ENCODE measurements around the gene CCDC80. TPM values are rescaled to one million over a fixed set of nuclear protein-coding genes. Genes with fewer than 3 reads are reported as not detected.

The CCDC80 gene
- total RNA-seq, 2 experiments from 2014 or later: 0.59 to 0.63 TPM

GRCh38 chr3:112689385-112689784, 48.4 kb upstream of the CCDC80 start:
- Histone ChIP-seq H4K20me1 (ENCODE audit: insufficient read depth, low read length) (no peaks in the 10 kb centered on the region), H3K4me1 (ENCODE audit: insufficient read depth, low read length, poor library complexity, severe bottlenecking) (no peaks in the 10 kb centered on the region), H3K4me3 (ENCODE audit: low read depth, low read length, poor library complexity, severe bottlenecking) (no peak overlapping the region), H3K36me3 (ENCODE audit: insufficient read depth, low read length) (no peaks in the 10 kb centered on the region), H3K4me2 (ENCODE audit: low read length) (no peak overlapping the region), H3K79me2 (ENCODE audit: insufficient read depth, low read depth, low read length) (no peaks in the 10 kb centered on the region), H2AFZ (ENCODE audit: low read length) (no peak overlapping the region), H3K9me2 (ENCODE audit: insufficient read depth, low read length) (no peaks in the 10 kb centered on the region), H3K9me3 (ENCODE audit: low read length) (no peaks in the 10 kb centered on the region), H3K27ac (ENCODE audit: low read depth, low read length, poor library complexity, severe bottlenecking) (no peak overlapping the region)
- ChIA-PET CTCF (ENCODE audit: unreplicated experiment) (no interaction called here), POLR2A (interaction anchor here (0.6 to 0.7 kb wide), 2 partner anchors 158 to 172 kb away, joined by 3 to 4 read pairs; no protein-coding TSS in a partner anchor)
- TF ChIP-seq CTCF (conservative IDR thresholded peaks at IDR 0.05; ENCODE audit: low read length): no peak
- TF ChIP-seq EZH2phosphoT487 (IDR thresholded peaks at IDR 0.05; ENCODE audit: borderline replicate concordance, low read depth, low read length): no peak
- no TSS peak for BruUV-seq (replicated peaks)
- intact Hi-C loops (cut with micrococcal nuclease; ENCODE audit: unreplicated experiment): no loop called here
- DNase-seq (ENCODE audit: low spot score): no peak

- intact Hi-C loops (cut with micrococcal nuclease; ENCODE audit: unreplicated experiment): no loop called here
- POLR2A ChIA-PET: interaction anchor here (0.7 kb wide), 1 partner anchor 171 kb away, joined by 3 read pairs; no protein-coding TSS in a partner anchor
- Histone ChIP-seq H3K4me2 (ENCODE audit: low read length) (no peak overlapping the region), H3K36me3 (ENCODE audit: insufficient read depth, low read length) (no peaks in the 10 kb centered on the region), H3K27ac (ENCODE audit: low read depth, low read length, poor library complexity, severe bottlenecking) (no peak overlapping the region), H4K20me1 (ENCODE audit: insufficient read depth, low read length) (no peaks in the 10 kb centered on the region), H3K9me2 (ENCODE audit: insufficient read depth, low read length) (no peaks in the 10 kb centered on the region), H3K4me3 (ENCODE audit: low read depth, low read length, poor library complexity, severe bottlenecking) (no peak overlapping the region), H2AFZ (ENCODE audit: low read length) (no peak overlapping the region), H3K9me3 (ENCODE audit: low read length) (no peaks in the 10 kb centered on the region), H3K79me2 (ENCODE audit: insufficient read depth, low read depth, low read length) (no peaks in the 10 kb centered on the region), H3K4me1 (ENCODE audit: insufficient read depth, low read length, poor library complexity, severe bottlenecking) (no peaks in the 10 kb centered on the region)
- CTCF ChIA-PET (ENCODE audit: unreplicated experiment): no interaction called here
- DNase-seq (ENCODE audit: low spot score): no peak
- TF ChIP-seq CTCF (conservative IDR thresholded peaks at IDR 0.05; ENCODE audit: low read length) (no peak), EZH2phosphoT487 (IDR thresholded peaks at IDR 0.05; ENCODE audit: borderline replicate concordance, low read depth, low read length) (no peak)
- BruUV-seq (replicated peaks): no TSS peak
Observed at GRCh38 chr3:112688819-112689218, 47.9 kb upstream of the CCDC80 start.

- H3K4me2 ChIP-seq (ENCODE audit: low read length): no peak overlapping the region
- CTCF ChIA-PET (ENCODE audit: unreplicated experiment): no interaction called here
- no peaks in the 10 kb centered on the region for H4K20me1 ChIP-seq (ENCODE audit: insufficient read depth, low read length)
- H3K27ac ChIP-seq (ENCODE audit: low read depth, low read length, poor library complexity, severe bottlenecking): no peak overlapping the region
- no peaks in the 10 kb centered on the region for H3K9me3 ChIP-seq (ENCODE audit: low read length)
- H3K4me3 ChIP-seq (ENCODE audit: low read depth, low read length, poor library complexity, severe bottlenecking): no peak overlapping the region
- no peak overlapping the region for H2AFZ ChIP-seq (ENCODE audit: low read length)
- no peak for TF ChIP-seq CTCF (conservative IDR thresholded peaks at IDR 0.05; ENCODE audit: low read length)
- no peak for TF ChIP-seq EZH2phosphoT487 (IDR thresholded peaks at IDR 0.05; ENCODE audit: borderline replicate concordance, low read depth, low read length)
- intact Hi-C loops (cut with micrococcal nuclease; ENCODE audit: unreplicated experiment): no loop called here
- POLR2A ChIA-PET: no interaction called here
- DNase-seq (ENCODE audit: low spot score): no peak
- H3K9me2 ChIP-seq (ENCODE audit: insufficient read depth, low read length): no peaks in the 10 kb centered on the region
- no TSS peak for BruUV-seq (replicated peaks)
- no peaks in the 10 kb centered on the region for H3K79me2 ChIP-seq (ENCODE audit: insufficient read depth, low read depth, low read length)
- no peaks in the 10 kb centered on the region for H3K4me1 ChIP-seq (ENCODE audit: insufficient read depth, low read length, poor library complexity, severe bottlenecking)
- no peaks in the 10 kb centered on the region for H3K36me3 ChIP-seq (ENCODE audit: insufficient read depth, low read length)
Observed at GRCh38 chr3:112688085-112688769, 47.3 kb upstream of the CCDC80 start.

Data from OCI-LY7 (cell line).